HCT116 (cell line): ENCODE data around the gene CLCN3. TPM values are rescaled to one million over a fixed set of nuclear protein-coding genes. Genes with fewer than 3 reads are reported as not detected.

Source experiments
- ATAC-seq: fragments of 200-7000 bp; cut with Tn5 transposase; 2 replicates; pipeline ENCODE4 v1.9.1; 2020; ENCODE audit warnings: mild to moderate bottlenecking, moderate library complexity
- BruUV-seq: library from RNA; stranded (reverse); fragments of 400-500 nt; replicated peaks from 2 replicates; lab custom pipeline; 2021; lab: Mats Ljungman, UMichigan
- CTCF ChIA-PET: fragments of 300-600 bp; sonication (Branson Sonifier 250); formaldehyde crosslinking; loops from one replicate; lab custom pipeline; 2021; ENCODE audit warnings: antibody characterized with exemption; lab: Charles Lee
- POLR2A ChIA-PET: fragments of 300-600, 350-600 bp; sonication (Branson Sonifier 250); formaldehyde crosslinking; loops from one replicate; lab custom pipeline; 2021; ENCODE audit warnings: antibody characterized with exemption; lab: Charles Lee
- RAD21 ChIA-PET, 2 experiments: fragments of 300-600 bp; sonication (Branson Sonifier 250); formaldehyde crosslinking; loops; one replicate each; lab custom pipeline; 2023; ENCODE audit warnings: low total read pairs in 2 of 2; ENCODE audit not compliant: uncharacterized antibody in 2 of 2, unreplicated experiment in 2 of 2, low non-redundant PET in 1 of 2; lab: Charles Lee
- DNase-seq: peaks from one replicate; pipeline ENCODE4 v3.0.0-alpha.2; 2010; ENCODE audit warnings: low read depth, low spot score
- H2AFZ ChIP-seq: fragments of 200-600 bp; shearing (Covaris generic), sonication (generic); 2 replicates; pipeline ENCODE4 v1.6.1; 2017; ENCODE audit warnings: low read depth, mixed run types, mixed read lengths, antibody characterized with exemption, low read length; ENCODE audit not compliant: poor library complexity, severe bottlenecking
- H3K27ac ChIP-seq: 2 replicates; pipeline ENCODE4 v1.5.1; 2012; ENCODE audit warnings: low read depth, low read length
- H3K27me3 ChIP-seq: fragments of 200-600 bp; sonication (generic); 2 replicates; pipeline ENCODE4 v1.6.1; 2016; ENCODE audit warnings: mixed run types, low read length, mixed read lengths; ENCODE audit not compliant: insufficient read depth
- H3K36me3 ChIP-seq, 2 experiments: fragments of 200-500 bp in 1 of 2; fragments of 200-600 bp in 1 of 2; sonication (Bioruptor generic) in 1 of 2; sonication (generic) in 1 of 2; 2 replicates each; pipeline versions ENCODE4 v1.5.1 to v1.6.1; 2014 to 2016; ENCODE audit warnings: low read length in 2 of 2, inconsistent platforms in 1 of 2, mixed read lengths in 1 of 2, mixed run types in 1 of 2; ENCODE audit not compliant: insufficient read depth in 2 of 2, control insufficient read depth in 1 of 2
- H3K4me1 ChIP-seq, 2 experiments: fragments of 200-600 bp in 1 of 2; sonication (generic) in 1 of 2; 2 replicates each; pipeline versions ENCODE4 v1.5.1 to v1.6.1; 2012 to 2017; ENCODE audit warnings: low read length in 2 of 2, inconsistent platforms in 1 of 2, mild to moderate bottlenecking in 1 of 2, mixed read lengths in 1 of 2, mixed run types in 1 of 2, moderate library complexity in 1 of 2; ENCODE audit not compliant: insufficient read depth in 2 of 2, control insufficient read depth in 1 of 2
- H3K4me2 ChIP-seq: fragments of 200-600 bp; sonication (generic); 2 replicates; pipeline ENCODE4 v1.6.1; 2017; ENCODE audit warnings: mixed run types, low read length, mixed read lengths
- H3K4me3 ChIP-seq, 2 experiments: fragments of 200-600 bp in 1 of 2; sonication (generic) in 1 of 2; replicated peaks in 1 of 2; 2 replicates each; pipeline ENCODE4 v1.5.1; 2011 to 2016; ENCODE audit warnings: low read length in 2 of 2, control low read depth in 1 of 2, low read depth in 1 of 2, mild to moderate bottlenecking in 1 of 2, mixed read lengths in 1 of 2, mixed run types in 1 of 2
- H3K79me2 ChIP-seq: fragments of 200-600 bp; sonication (generic); 2 replicates; pipeline ENCODE4 v1.6.1; 2017; ENCODE audit warnings: mild to moderate bottlenecking, mixed run types, low read length, moderate library complexity, mixed read lengths; ENCODE audit not compliant: insufficient read depth
- H3K9ac ChIP-seq: fragments of 200-600 bp; sonication (generic); 2 replicates; pipeline ENCODE4 v1.6.1; 2016; ENCODE audit warnings: low read length, mixed read lengths
- H3K9me2 ChIP-seq: fragments of 200-600 bp; sonication (generic), shearing (Covaris generic); 2 replicates; pipeline ENCODE4 v1.6.1; 2017; ENCODE audit warnings: mixed run types, mild to moderate bottlenecking, moderate library complexity; ENCODE audit not compliant: insufficient read depth
- H3K9me3 ChIP-seq, 2 experiments: fragments of 200-500 bp in 1 of 2; fragments of 200-600 bp in 1 of 2; sonication (Bioruptor generic) in 1 of 2; sonication (generic) in 1 of 2; 2 replicates each; pipeline ENCODE4 v1.6.1; 2014 to 2017; ENCODE audit warnings: low read length in 2 of 2, mixed read lengths in 2 of 2, inconsistent platforms in 1 of 2, low read depth in 1 of 2, mild to moderate bottlenecking in 1 of 2, mixed run types in 1 of 2, moderate library complexity in 1 of 2; ENCODE audit not compliant: control insufficient read depth in 1 of 2, insufficient read depth in 1 of 2
- H4K20me1 ChIP-seq: fragments of 200-600 bp; sonication (generic), shearing (Covaris generic); 2 replicates; pipeline ENCODE4 v1.6.1; 2017; ENCODE audit warnings: mixed run types, mild to moderate bottlenecking, moderate library complexity; ENCODE audit not compliant: insufficient read depth
- CBX3 ChIP-seq: IDR thresholded peaks from 2 replicates; pipeline ENCODE4 v1.6.1; 2012; ENCODE audit warnings: low read depth
- CTCF ChIP-seq, 3 experiments: fragments of 200-600 bp in 1 of 3; sonication (generic) in 1 of 3; IDR thresholded peaks in 2 of 3; conservative IDR thresholded peaks in 1 of 3; 2 replicates each; pipeline ENCODE4 v1.5.1; 2012 to 2017; ENCODE audit warnings: low read depth in 2 of 3, low read length in 2 of 3, antibody characterized with exemption in 1 of 3, borderline replicate concordance in 1 of 3, control low read depth in 1 of 3, mild to moderate bottlenecking in 1 of 3, mixed read lengths in 1 of 3, mixed run types in 1 of 3, moderate library complexity in 1 of 3; ENCODE audit not compliant: insufficient read depth in 1 of 3
- ELF1 ChIP-seq: IDR thresholded peaks from 2 replicates; pipeline ENCODE4 v1.6.1; 2012; ENCODE audit warnings: low read depth, borderline replicate concordance
- EZH2 ChIP-seq: fragments of 200-600 bp; sonication (generic); IDR thresholded peaks from 2 replicates; pipeline ENCODE4 v1.6.1; 2017; ENCODE audit warnings: antibody characterized with exemption, mixed run types
- EZH2phosphoT487 ChIP-seq: fragments of 200-600 bp; IDR thresholded peaks from 2 replicates; pipeline ENCODE4 v1.6.1; 2018; ENCODE audit warnings: antibody characterized with exemption, borderline replicate concordance
- JUND ChIP-seq: IDR thresholded peaks from 2 replicates; pipeline ENCODE4 v1.6.1; 2012
- SRF ChIP-seq: IDR thresholded peaks from 2 replicates; pipeline ENCODE4 v1.6.1; 2012; ENCODE audit warnings: low read depth
- YY1 ChIP-seq: IDR thresholded peaks from 2 replicates; pipeline ENCODE4 v1.6.1; 2011; ENCODE audit warnings: low read length, low read depth, moderate library complexity, mild to moderate bottlenecking; ENCODE audit not compliant: insufficient replicate concordance; ENCODE audit errors: extremely low read depth
- intact Hi-C: fragments of 100-400 bp; cut with micrococcal nuclease; formaldehyde crosslinking; loops from 2 replicates; pipeline ENCODE4 v1.10.0; 2022
- total RNA-seq: library from RNA; stranded (reverse); gene quantifications from one replicate; pipeline ENCODE4 v1.2.1, GENCODE V29; 2021; ENCODE audit not compliant: unreplicated experiment
- TF ChIP-seq, protein P1 (sequence below): IDR thresholded peaks from 2 replicates; pipeline ENCODE4 v1.6.1; 2012

Gene CLCN3
- total RNA-seq, 1 experiment from 2014 or later: 60.4 TPM

GRCh38 chr4:169611991-169612870 lies 8.1 kb upstream of the CLCN3 start, which contains the start of gene NEK1 (continued):
- TF ChIP-seq JUND: no peak
- TF ChIP-seq SRF: no peak
- TF ChIP-seq EZH2phosphoT487: no peak
- no peak for TF ChIP-seq EZH2
- no peak for TF ChIP-seq ELF1
- no peak for TF ChIP-seq CBX3
- TF ChIP-seq, all 23 proteins: peak for 4

DNA sequence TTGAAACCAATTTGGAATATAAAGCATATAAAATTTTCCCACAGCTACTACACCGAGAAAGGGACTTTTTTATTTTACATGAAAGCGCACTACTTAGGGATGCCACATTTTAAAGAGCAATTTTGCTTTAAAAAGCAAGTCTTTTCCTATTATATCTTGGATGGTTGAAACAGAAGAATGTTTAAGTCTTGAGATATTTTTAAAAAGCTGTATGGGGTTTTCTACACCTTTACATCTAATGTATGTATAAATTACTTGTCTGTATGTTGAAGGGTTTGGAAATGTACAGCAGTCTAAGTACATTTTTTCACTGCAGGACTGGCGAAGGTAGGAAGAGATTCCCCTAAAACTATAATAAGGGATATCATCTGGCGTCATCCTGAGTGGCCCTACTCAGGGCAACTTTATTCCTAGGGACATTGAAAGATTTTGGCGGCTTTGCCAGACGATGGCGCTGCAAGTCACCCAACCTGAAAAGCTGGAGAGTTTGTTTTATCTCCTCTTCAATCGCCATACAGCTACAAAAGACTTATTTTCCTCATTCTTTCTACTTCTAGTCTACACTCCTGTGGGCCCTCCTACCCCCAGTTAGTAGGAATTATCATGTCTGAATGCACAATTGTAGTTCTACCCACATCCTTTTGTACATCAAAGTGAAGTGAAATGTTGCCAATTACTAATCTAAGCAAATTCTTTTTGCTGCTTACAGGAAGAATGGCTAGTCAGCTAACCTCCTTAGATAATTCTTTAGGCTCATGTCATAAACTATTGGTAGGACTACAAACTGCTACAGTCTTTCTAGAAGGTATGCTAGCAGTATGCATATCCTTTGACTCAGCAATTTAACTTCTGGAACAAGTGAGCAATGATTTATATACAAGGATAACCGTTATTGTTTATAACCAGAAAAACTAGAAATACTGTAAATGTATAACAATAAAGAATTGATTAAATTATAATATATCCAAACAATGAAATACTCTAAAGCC lies 7.2 kb upstream of the CLCN3 start:
- ChIA-PET RAD21 (interaction anchor here in 1 of 2 experiments (0.8 kb wide), 1 partner anchor 197 kb away, joined by 3 read pairs; no protein-coding TSS in a partner anchor), CTCF (interaction anchor here (0.7 to 1.5 kb wide), 13 partner anchors 11 to 690 kb away, joined by 3 to 16 read pairs (median 4); partner anchors contain the start of genes AADAT, CBR4 and MFAP3L), POLR2A (interaction anchor here (0.7 to 1.3 kb wide), 3 partner anchors 47 to 684 kb away, joined by 3 read pairs; no protein-coding TSS in a partner anchor)
- no TSS peak for BruUV-seq
- peak overlapping the region; percentile 86 for H3K9ac ChIP-seq
- peak overlapping the region; percentile 99 for H2AFZ ChIP-seq
- H3K9me3 ChIP-seq: no peaks in the 10 kb centered on the region
- no peaks in the 10 kb centered on the region for H3K9me2 ChIP-seq
- no peaks in the 10 kb centered on the region for H3K27me3 ChIP-seq
- intact Hi-C loops: loop anchor here (1.0 to 10.0 kb wide), 7 partner anchors 48 to 477 kb away; partner anchors contain the start of gene MFAP3L
- H4K20me1 ChIP-seq: no peaks in the 10 kb centered on the region
- peaks cover 25% of the 10 kb centered on the region for H3K79me2 ChIP-seq
- H3K4me2 ChIP-seq: peak overlapping the region; percentile 94
- H3K27ac ChIP-seq: peak overlapping the region; percentile 33; the same call in 1 of the 2 replicates
- TF ChIP-seq CTCF (IDR thresholded peaks at IDR 0.05 in 2 of 3, conservative IDR thresholded peaks at IDR 0.05 in 1 of 3; ENCODE audit: borderline replicate concordance in 1 of 3, insufficient read depth in 1 of 3, low read depth in 2 of 3, low read length in 2 of 3) (peak in 2 of 3 experiments; percentile 77 to 85; a peak in 4 of 6 replicates), YY1 (peak; percentile 37)
- TF ChIP-seq, protein P1, sequence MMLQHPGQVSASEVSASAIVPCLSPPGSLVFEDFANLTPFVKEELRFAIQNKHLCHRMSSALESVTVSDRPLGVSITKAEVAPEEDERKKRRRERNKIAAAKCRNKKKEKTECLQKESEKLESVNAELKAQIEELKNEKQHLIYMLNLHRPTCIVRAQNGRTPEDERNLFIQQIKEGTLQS: no peak
- peaks cover 6 to 24% of the 10 kb centered on the region in 2 experiments; a peak in 3 of 4 replicates for H3K4me1 ChIP-seq
- no peaks in the 10 kb centered on the region for H3K36me3 ChIP-seq
- ATAC-seq: peak; percentile 65
- peak; percentile 68 for DNase-seq
- peak overlapping the region; percentile 84 to 93 for H3K4me3 ChIP-seq
